Large intestine (tissue), 3 donors: ENCODE measurements around the gene CPT1A. TPM values are rescaled to one million over a fixed set of nuclear protein-coding genes. Genes with fewer than 3 reads are reported as not detected.

Source experiments
- DNase-seq, 2 donors: peaks; one replicate each; pipeline versions ENCODE4 v3.0.0 to v3.0.0-alpha.2; 2013
- H3K27ac ChIP-seq: one replicate; pipeline ENCODE4 v1.5.1; 2013; ENCODE audit warnings: low read length
- H3K27me3 ChIP-seq: 2 replicates; pipeline ENCODE4 v1.6.1; 2013; ENCODE audit warnings: low read length; ENCODE audit not compliant: control insufficient read depth, insufficient read depth
- H3K36me3 ChIP-seq: 2 replicates; pipeline ENCODE4 v1.6.1; 2013; ENCODE audit warnings: low read length; ENCODE audit not compliant: control insufficient read depth, insufficient read depth
- H3K4me1 ChIP-seq: one replicate; pipeline ENCODE4 v1.6.1; 2013; ENCODE audit warnings: low read length; ENCODE audit not compliant: control insufficient read depth, insufficient read depth
- H3K4me3 ChIP-seq: one replicate; pipeline ENCODE4 v1.5.1; 2013; ENCODE audit warnings: low read length
- H3K9me3 ChIP-seq: one replicate; pipeline ENCODE4 v1.6.1; 2013; ENCODE audit warnings: mild to moderate bottlenecking, low read depth, low read length, moderate library complexity; ENCODE audit not compliant: control insufficient read depth
- WGBS: methylation state at CpG from one replicate; pipeline ENCODE4 v1.1.5; 2013; ENCODE audit warnings: low lambda C conversion rate; ENCODE audit not compliant: insufficient coverage; 5-methylcytosine and 5-hydroxymethylcytosine counted together
- polyA plus RNA-seq: library from polyadenylated mRNA; unstranded; fragments of 120-200 nt; gene quantifications from one replicate; pipeline ENCODE4 v1.2.1, GENCODE V29; 2013

The CPT1A gene
- polyA plus RNA-seq, 1 donor: 41.5 TPM

- H3K4me1 ChIP-seq: peaks cover 3% of the 10 kb centered on the region
- H3K27ac ChIP-seq: no peak overlapping the region
- no CpG with 5 or more reads among the region's 7 CpGs for WGBS
- no peaks in the 10 kb centered on the region for H3K27me3 ChIP-seq
- no peak for DNase-seq
- H3K4me3 ChIP-seq: no peak overlapping the region
- H3K36me3 ChIP-seq: peaks cover 24% of the 10 kb centered on the region
- no peaks in the 10 kb centered on the region for H3K9me3 ChIP-seq
Measured at GRCh38 chr11:68816917-68817419, 24.7 kb downstream of the CPT1A start.

DNA sequence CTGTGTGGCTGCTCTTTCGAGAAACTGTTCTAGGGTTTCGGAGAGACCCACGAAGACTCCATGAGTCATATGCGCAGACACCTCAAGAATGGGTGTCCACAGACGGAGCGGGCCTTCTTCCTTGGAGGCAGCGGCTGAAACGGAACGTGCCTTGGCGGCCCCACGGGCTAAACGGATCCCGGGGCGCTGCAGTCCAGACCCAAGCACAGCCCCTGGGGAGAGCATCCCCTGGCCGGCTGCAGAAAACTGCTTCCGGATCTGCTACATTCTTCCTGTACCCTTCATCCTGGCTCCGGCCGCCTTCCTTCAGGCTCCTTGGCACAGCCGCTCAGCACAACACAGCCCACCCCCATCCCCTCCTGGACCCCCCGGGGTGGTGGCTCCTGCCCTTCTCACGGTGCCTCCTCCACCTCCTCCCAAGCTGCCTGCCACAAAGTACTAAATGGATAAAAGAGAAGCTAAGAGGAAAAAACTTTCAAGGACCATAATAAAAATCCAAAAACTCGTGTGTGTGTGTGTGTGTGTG is 25.4 kb downstream of the CPT1A start:
- no peaks in the 10 kb centered on the region for H3K9me3 ChIP-seq
- 60% methylated on average over 1 of the region's 22 CpGs for WGBS
- H3K4me1 ChIP-seq: peaks cover 3% of the 10 kb centered on the region
- H3K27me3 ChIP-seq: no peaks in the 10 kb centered on the region
- H3K36me3 ChIP-seq: peaks cover 28% of the 10 kb centered on the region
- DNase-seq: no peak
- no peak overlapping the region for H3K27ac ChIP-seq
- H3K4me3 ChIP-seq: no peak overlapping the region

- Histone ChIP-seq H3K4me1 (peaks cover 3% of the 10 kb centered on the region), H3K27ac (no peak overlapping the region), H3K36me3 (peaks cover 36% of the 10 kb centered on the region), H3K9me3 (no peaks in the 10 kb centered on the region), H3K27me3 (no peaks in the 10 kb centered on the region), H3K4me3 (no peak overlapping the region)
- DNase-seq: no peak
- WGBS: no CpG with 5 or more reads among the region's 11 CpGs
Measured at GRCh38 chr11:68813773-68814172, 27.9 kb downstream of the CPT1A start.

DNA sequence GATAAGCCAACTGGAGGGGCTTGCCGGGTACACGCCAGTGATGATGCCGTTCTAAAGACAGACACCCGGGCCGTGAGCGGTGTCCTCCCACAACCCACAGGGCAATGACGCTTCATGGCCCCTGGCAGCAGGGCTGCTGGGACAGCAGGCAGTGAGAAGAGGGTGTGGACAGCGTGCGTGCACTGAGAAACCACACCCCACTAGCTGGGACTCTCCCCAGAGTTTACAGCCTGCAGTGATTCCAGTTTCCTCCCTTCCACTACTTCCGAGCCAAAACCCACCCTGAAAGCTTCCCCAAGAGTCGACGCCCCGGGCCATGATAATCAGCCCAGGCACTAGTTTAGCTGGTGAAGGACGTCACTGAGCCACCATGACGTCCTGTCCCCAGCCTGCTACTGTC is 29.2 kb downstream of the CPT1A start:
- peak; percentile 44 to 71 for DNase-seq
- H3K27me3 ChIP-seq: no peaks in the 10 kb centered on the region
- peaks cover 40% of the 10 kb centered on the region for H3K36me3 ChIP-seq
- WGBS: no CpG with 5 or more reads among the region's 15 CpGs
- H3K4me1 ChIP-seq: peaks cover 3% of the 10 kb centered on the region
- H3K4me3 ChIP-seq: no peak overlapping the region
- no peak overlapping the region for H3K27ac ChIP-seq
- H3K9me3 ChIP-seq: no peaks in the 10 kb centered on the region

GRCh38 chr11:68810164-68810563 is 31.6 kb downstream of the CPT1A start:
- no peak for DNase-seq
- no peaks in the 10 kb centered on the region for H3K27me3 ChIP-seq

GRCh38 chr11:68809506-68809905 is 32.2 kb downstream of the CPT1A start:
- no CpG with 5 or more reads among the region's 5 CpGs for WGBS
- Histone ChIP-seq H3K4me1 (peaks cover 3% of the 10 kb centered on the region), H3K9me3 (no peaks in the 10 kb centered on the region), H3K27me3 (no peaks in the 10 kb centered on the region), H3K27ac (no peak overlapping the region), H3K36me3 (peaks cover 35% of the 10 kb centered on the region), H3K4me3 (no peak overlapping the region)
- DNase-seq: no peak

More at GRCh38 chr11:68810164-68810563, 31.6 kb downstream of the CPT1A start:
- peaks cover 42% of the 10 kb centered on the region for H3K36me3 ChIP-seq
- H3K4me1 ChIP-seq: peaks cover 3% of the 10 kb centered on the region
- H3K9me3 ChIP-seq: no peaks in the 10 kb centered on the region
- no peak overlapping the region for H3K4me3 ChIP-seq
- no CpG with 5 or more reads among the region's 7 CpGs for WGBS
- no peak overlapping the region for H3K27ac ChIP-seq

- DNase-seq: no peak
- Histone ChIP-seq H3K27me3 (no peaks in the 10 kb centered on the region), H3K4me1 (peaks cover 3% of the 10 kb centered on the region), H3K27ac (no peak overlapping the region), H3K9me3 (no peaks in the 10 kb centered on the region), H3K4me3 (no peak overlapping the region), H3K36me3 (peaks cover 39% of the 10 kb centered on the region)
- WGBS: 100% methylated on average over 1 of the region's 2 CpGs
Measured at GRCh38 chr11:68808787-68809186, 32.9 kb downstream of the CPT1A start.

DNA sequence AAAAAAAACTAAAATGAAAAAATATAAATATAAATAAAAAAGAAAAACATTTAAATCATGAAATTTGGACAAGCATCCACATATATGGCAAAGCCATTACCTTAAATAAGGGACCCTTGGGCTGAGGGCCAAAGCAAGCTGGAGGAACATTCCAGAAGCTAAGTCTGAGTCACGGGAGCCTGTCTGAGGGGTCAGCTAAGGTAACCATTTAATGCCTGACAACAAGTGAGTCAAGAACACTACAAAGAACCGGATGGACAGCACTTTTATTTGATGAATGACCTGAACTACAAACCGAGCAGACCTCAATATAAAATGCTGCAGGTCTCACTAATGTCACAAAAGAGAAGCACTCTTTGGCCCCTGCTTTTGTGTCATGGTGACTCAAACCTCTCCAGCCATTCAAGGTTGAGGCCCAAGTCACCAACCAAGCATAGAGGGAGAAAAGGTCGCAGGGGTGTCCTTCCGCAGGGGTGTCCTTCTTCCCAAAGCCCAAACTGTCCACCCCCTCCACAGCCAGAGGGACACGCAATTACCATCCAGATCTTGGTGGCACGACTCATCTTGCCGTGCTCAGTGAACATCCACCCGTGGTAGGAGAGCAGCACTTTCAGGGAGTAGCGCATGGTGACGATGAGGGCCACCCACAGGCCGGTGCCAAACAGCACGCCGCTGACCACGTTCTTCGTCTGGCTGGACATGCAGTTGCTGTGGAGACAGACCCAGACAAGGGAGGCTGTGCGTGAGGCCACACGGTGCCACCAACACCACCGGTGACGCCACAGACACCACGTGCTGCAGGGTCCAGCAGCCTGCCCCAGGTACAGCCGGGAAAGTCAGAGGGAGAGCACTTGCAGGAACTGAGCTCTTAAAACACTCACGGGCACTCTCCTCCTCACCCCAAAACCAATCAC is 34.5 kb downstream of the CPT1A start:
- Histone ChIP-seq H3K4me1 (no peaks in the 10 kb centered on the region), H3K36me3 (peaks cover 39% of the 10 kb centered on the region), H3K27ac (no peak overlapping the region), H3K4me3 (no peak overlapping the region), H3K9me3 (no peaks in the 10 kb centered on the region), H3K27me3 (no peaks in the 10 kb centered on the region)
- no CpG with 5 or more reads among the region's 23 CpGs for WGBS
- no peak for DNase-seq

DNA sequence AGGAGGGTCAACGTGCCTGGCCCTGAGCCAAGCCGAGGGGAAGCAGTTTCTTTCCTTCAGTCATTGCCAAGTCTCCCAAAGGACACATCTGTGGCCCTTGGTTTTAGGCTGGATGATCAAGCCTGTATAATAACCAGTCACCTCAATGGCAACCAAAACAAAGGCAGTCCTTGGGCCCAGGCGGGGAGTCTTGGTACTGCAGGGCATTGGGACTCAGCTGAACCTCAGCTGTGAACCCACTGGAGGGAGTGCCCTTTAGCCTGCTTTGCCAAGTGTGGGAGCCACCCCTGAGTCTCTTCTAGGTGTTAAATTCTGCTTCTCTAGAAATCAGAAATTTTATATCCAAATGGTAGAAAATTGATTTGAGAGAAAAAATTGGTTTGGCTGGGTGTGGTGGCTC is 36.9 kb downstream of the CPT1A start:
- Histone ChIP-seq H3K4me1 (no peaks in the 10 kb centered on the region), H3K4me3 (no peak overlapping the region), H3K36me3 (peaks cover 42% of the 10 kb centered on the region), H3K9me3 (no peaks in the 10 kb centered on the region), H3K27ac (no peak overlapping the region), H3K27me3 (no peaks in the 10 kb centered on the region)
- DNase-seq: no peak
- WGBS: no CpG with 5 or more reads among the region's 3 CpGs

- Histone ChIP-seq H3K9me3 (no peaks in the 10 kb centered on the region), H3K27ac (no peak overlapping the region), H3K27me3 (no peaks in the 10 kb centered on the region), H3K36me3 (peaks cover 46% of the 10 kb centered on the region), H3K4me3 (no peak overlapping the region), H3K4me1 (no peaks in the 10 kb centered on the region)
- no peak for DNase-seq
- no CpG with 5 or more reads among the region's 8 CpGs for WGBS
Measured at GRCh38 chr11:68803766-68804165, 38.0 kb downstream of the CPT1A start.
